ENCODE measurements around the gene CYP2C18. TPM values are rescaled to one million over a fixed set of nuclear protein-coding genes. Genes with fewer than 3 reads are reported as not detected.

The CYP2C18 gene
- polyA plus RNA-seq, 2 of the 4 experiments (the other 2 are of a cell fraction), result 0.05 TPM

DNA sequence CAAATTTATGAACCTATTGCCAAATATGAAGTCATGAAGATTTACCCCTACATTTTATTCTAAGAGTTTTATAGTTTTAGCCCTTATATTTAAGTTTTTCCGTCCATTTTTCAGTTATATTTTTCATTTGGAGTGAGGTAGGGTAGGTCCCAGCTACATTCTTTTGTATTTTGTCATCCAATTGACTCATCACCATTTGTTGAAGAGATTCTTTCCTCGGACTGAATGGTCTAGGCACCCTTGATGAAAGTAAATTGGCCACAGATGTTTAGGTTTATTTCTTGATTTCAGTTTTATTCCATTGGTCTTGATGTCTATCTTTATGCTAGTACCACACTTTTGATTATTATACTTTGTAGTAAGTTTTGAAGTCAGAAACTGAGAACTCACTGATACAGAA is 101.7 kb downstream of the CYP2C18 start:
- H3K27ac ChIP-seq, result no peak overlapping the region
- TF ChIP-seq RARB (CRISPR knock-in tag; IDR thresholded peaks at IDR 0.05) (no peak), KDM5A (IDR thresholded peaks at IDR 0.05) (no peak), CHD4 (IDR thresholded peaks at IDR 0.05; ENCODE audit: borderline replicate concordance) (no peak), CBX2 (IDR thresholded peaks at IDR 0.05; ENCODE audit: borderline replicate concordance, low read depth) (no peak), ZSCAN20 (CRISPR knock-in tag; IDR thresholded peaks at IDR 0.05) (no peak), ZNF302 (CRISPR knock-in tag; IDR thresholded peaks at IDR 0.05) (no peak), NR3C1 (IDR thresholded peaks at IDR 0.05) (no peak), RAD21 (conservative IDR thresholded peaks at IDR 0.05 in 1 of 2, IDR thresholded peaks at IDR 0.05 in 1 of 2) (no peak), TFCP2L1 (CRISPR knock-in tag; IDR thresholded peaks at IDR 0.05) (no peak), HOXB5 (CRISPR knock-in tag; IDR thresholded peaks at IDR 0.05) (no peak), HEYL (CRISPR knock-in tag; IDR thresholded peaks at IDR 0.05) (no peak), RFX5 (IDR thresholded peaks at IDR 0.05) (no peak), RNF2 (IDR thresholded peaks at IDR 0.05; ENCODE audit: borderline replicate concordance, low read depth) (no peak), NFE2L2 (conservative IDR thresholded peaks at IDR 0.05; ENCODE audit: low read length) (no peak), EHF (CRISPR knock-in tag; IDR thresholded peaks at IDR 0.05) (no peak), PHF8 (IDR thresholded peaks at IDR 0.05; ENCODE audit: borderline replicate concordance, low read depth) (no peak), NPAS2 (CRISPR knock-in tag; IDR thresholded peaks at IDR 0.05; ENCODE audit: borderline replicate concordance) (no peak)
- TF ChIP-seq, protein P1, sequence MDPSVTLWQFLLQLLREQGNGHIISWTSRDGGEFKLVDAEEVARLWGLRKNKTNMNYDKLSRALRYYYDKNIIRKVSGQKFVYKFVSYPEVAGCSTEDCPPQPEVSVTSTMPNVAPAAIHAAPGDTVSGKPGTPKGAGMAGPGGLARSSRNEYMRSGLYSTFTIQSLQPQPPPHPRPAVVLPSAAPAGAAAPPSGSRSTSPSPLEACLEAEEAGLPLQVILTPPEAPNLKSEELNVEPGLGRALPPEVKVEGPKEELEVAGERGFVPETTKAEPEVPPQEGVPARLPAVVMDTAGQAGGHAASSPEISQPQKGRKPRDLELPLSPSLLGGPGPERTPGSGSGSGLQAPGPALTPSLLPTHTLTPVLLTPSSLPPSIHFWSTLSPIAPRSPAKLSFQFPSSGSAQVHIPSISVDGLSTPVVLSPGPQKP (IDR thresholded peaks at IDR 0.05; ENCODE audit: low read depth, low read length), result no peak
- TF ChIP-seq, protein P2, sequence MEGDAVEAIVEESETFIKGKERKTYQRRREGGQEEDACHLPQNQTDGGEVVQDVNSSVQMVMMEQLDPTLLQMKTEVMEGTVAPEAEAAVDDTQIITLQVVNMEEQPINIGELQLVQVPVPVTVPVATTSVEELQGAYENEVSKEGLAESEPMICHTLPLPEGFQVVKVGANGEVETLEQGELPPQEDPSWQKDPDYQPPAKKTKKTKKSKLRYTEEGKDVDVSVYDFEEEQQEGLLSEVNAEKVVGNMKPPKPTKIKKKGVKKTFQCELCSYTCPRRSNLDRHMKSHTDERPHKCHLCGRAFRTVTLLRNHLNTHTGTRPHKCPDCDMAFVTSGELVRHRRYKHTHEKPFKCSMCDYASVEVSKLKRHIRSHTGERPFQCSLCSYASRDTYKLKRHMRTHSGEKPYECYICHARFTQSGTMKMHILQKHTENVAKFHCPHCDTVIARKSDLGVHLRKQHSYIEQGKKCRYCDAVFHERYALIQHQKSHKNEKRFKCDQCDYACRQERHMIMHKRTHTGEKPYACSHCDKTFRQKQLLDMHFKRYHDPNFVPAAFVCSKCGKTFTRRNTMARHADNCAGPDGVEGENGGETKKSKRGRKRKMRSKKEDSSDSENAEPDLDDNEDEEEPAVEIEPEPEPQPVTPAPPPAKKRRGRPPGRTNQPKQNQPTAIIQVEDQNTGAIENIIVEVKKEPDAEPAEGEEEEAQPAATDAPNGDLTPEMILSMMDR (IDR thresholded peaks at IDR 0.05), result no peak
- CTCF ChIA-PET, result no interaction called here
- H3K9me3 ChIP-seq, result no peaks in the 10 kb centered on the region; the same call in 2 of the 3 replicates
- ATAC-seq (no peak), DNase-seq (ENCODE audit: low read depth in 1 of 2, low spot score in 1 of 2) (no peak), FAIRE-seq (no peak)
- no peak overlapping the region for H3K4me3 ChIP-seq
- H3K4me2 ChIP-seq, result no peak overlapping the region
- peaks cover 4% of the 10 kb centered on the region; the same call in 1 of the 3 replicates for H3K4me1 ChIP-seq
- POLR2A ChIA-PET, result no interaction called here
- 24% methylated on average over 2 of the region's 2 CpGs for WGBS (ENCODE audit: missing lambda C conversion rate)

Other genes starting within 250 kb of the CYP2C18 start
- gene HELLS, start 137.9 kb upstream of the CYP2C18 start, polyA plus RNA-seq (2011; rRNA removed), result 44.2 and 62.0 TPM in 2 replicates
- gene HELLS, start 137.9 kb upstream of the CYP2C18 start, polyA plus RNA-seq (2017; fragmentation: RNase III; extraction: RNeasy Plus Mini Kit Qiagen cat#74134 plus additional on column Dnase treatment), result 46.4 to 52.3 TPM (median 49.9 TPM) in 3 replicates
- gene CYP2C19, start 79.0 kb downstream of the CYP2C18 start, polyA plus RNA-seq (2011; rRNA removed), result 0.04 TPM in 1 of 2 replicates, not detected in the other
- 0.05 TPM in 1 of 3 replicates, not detected in the others for gene CYP2C19, start 79.0 kb downstream of the CYP2C18 start, polyA plus RNA-seq (2017; fragmentation: RNase III; extraction: RNeasy Plus Mini Kit Qiagen cat#74134 plus additional on column Dnase treatment)

Data from A549 (cell line).